GM12892 (cell line): ENCODE measurements around the gene PDE6B.
"Not testable (repeated sequence)": the region's sequence is repeated elsewhere in the genome, so short reads cannot be mapped to it uniquely, and the experiment has no call there.

Experiments
- DNase-seq: peaks from one replicate; pipeline ENCODE4 v3.0.0; 2011; ENCODE audit not compliant: insufficient read length
- FAIRE-seq: peaks from 2 replicates; lab custom pipeline; 2011; peaks lifted over from hg19 to GRCh38; lab: Jason Lieb, UNC
- POLR2A ChIP-seq: IDR thresholded peaks from 2 replicates; pipeline ENCODE4 v1.6.1; 2011; ENCODE audit warnings: low read depth, low read length, control low read depth
- POLR2AphosphoS5 ChIP-seq: IDR thresholded peaks from 2 replicates; pipeline ENCODE4 v1.6.1; 2011; ENCODE audit warnings: low read depth, low read length, control low read depth
- TAF1 ChIP-seq: IDR thresholded peaks from 2 replicates; pipeline ENCODE4 v1.6.1; 2011; ENCODE audit warnings: low read depth, mild to moderate bottlenecking, control low read depth, low read length, borderline replicate concordance

PDE6B gene

GRCh38 chr4:664713-665231 is 39.4 kb downstream of the PDE6B start:
- FAIRE-seq, result no peak
- no peak for DNase-seq
- no peak for TF ChIP-seq TAF1
- no peak for TF ChIP-seq POLR2A
- TF ChIP-seq POLR2AphosphoS5, result no peak

GRCh38 chr4:665381-665750 is 40.0 kb downstream of the PDE6B start:
- DNase-seq (no peak), FAIRE-seq (no peak)
- no peak for TF ChIP-seq POLR2AphosphoS5
- TF ChIP-seq POLR2A, result no peak
- no peak for TF ChIP-seq TAF1

GRCh38 chr4:665751-666435 is 40.5 kb downstream of the PDE6B start:
- FAIRE-seq (no peak), DNase-seq (no peak)
- TF ChIP-seq POLR2A (no peak), TAF1 (no peak)

- FAIRE-seq, result no peak
- TF ChIP-seq POLR2AphosphoS5, result no peak
- no peak for TF ChIP-seq POLR2A
- no peak for TF ChIP-seq TAF1
- DNase-seq, result no peak
Observed at GRCh38 chr4:666436-666810, 41.0 kb downstream of the PDE6B start.

- TF ChIP-seq POLR2A, result no peak
- TF ChIP-seq POLR2AphosphoS5, result no peak
- no peak for TF ChIP-seq TAF1
- DNase-seq (no peak), FAIRE-seq (no peak)
Observed at GRCh38 chr4:666822-667544, 41.6 kb downstream of the PDE6B start.

GRCh38 chr4:667545-667925 is 42.2 kb downstream of the PDE6B start:
- FAIRE-seq (no peak), DNase-seq (no peak)
- no peak for TF ChIP-seq TAF1
- no peak for TF ChIP-seq POLR2AphosphoS5
- TF ChIP-seq POLR2A, result no peak

- DNase-seq, FAIRE-seq: not testable (repeated sequence)
Observed at GRCh38 chr4:668219-668618, 42.8 kb downstream of the PDE6B start.

GRCh38 chr4:669806-670559 is 44.6 kb downstream of the PDE6B start:
- not testable (repeated sequence) for DNase-seq, FAIRE-seq
- TF ChIP-seq POLR2AphosphoS5, result 0 out of 2 replicates have a peak, but pooled peaks have one; percentile 37

GRCh38 chr4:671769-672168 is 46.4 kb downstream of the PDE6B start:
- TF ChIP-seq POLR2AphosphoS5, result no peak
- TF ChIP-seq TAF1, result no peak
- no peak for TF ChIP-seq POLR2A
- DNase-seq (no peak), FAIRE-seq (no peak)

- DNase-seq (no peak), FAIRE-seq (no peak)
- TF ChIP-seq TAF1 (no peak), POLR2A (no peak), POLR2AphosphoS5 (no peak)
Observed at GRCh38 chr4:673349-674091, 48.1 kb downstream of the PDE6B start.

GRCh38 chr4:674172-675035 is 49.0 kb downstream of the PDE6B start, which contains the start of the genes ATP5ME and MYL5:
Gene ATP5ME (minus strand): TSS chr4:674276. CDS start chr4:674247, 29 bp downstream.
Gene MYL5 (plus strand): TSS chr4:674542. CDS start chr4:678027, 3,485 bp downstream.
- FAIRE-seq (peak; percentile 100), DNase-seq (peak; percentile 100)
- TF ChIP-seq POLR2AphosphoS5, result peak; percentile 85
- TF ChIP-seq POLR2A, result peak; percentile 84
- peak; percentile 75; the same call in 1 of the 2 replicates for TF ChIP-seq TAF1
